T-helper 9 cell (primary cell): ENCODE results near the gene HOATZ.

Experiments used
- DNase-seq: peaks from one replicate; pipeline ENCODE4 v3.0.0-alpha.2; 2020

HOATZ gene

GRCh38 chr11:111585371-111585770 lies 70.8 kb downstream of the HOATZ start:
- no peak for DNase-seq

GRCh38 chr11:111586388-111586831 lies 71.8 kb downstream of the HOATZ start:
- peak; percentile 39 for DNase-seq
